ENCODE results near the gene USP35. TPM values are rescaled to one million over a fixed set of nuclear protein-coding genes. Genes with fewer than 3 reads are reported as not detected.

USP35 gene
- total RNA-seq, 4 donors from 2014 or later: 7.1 to 14.5 (median 10.6) TPM

DNA sequence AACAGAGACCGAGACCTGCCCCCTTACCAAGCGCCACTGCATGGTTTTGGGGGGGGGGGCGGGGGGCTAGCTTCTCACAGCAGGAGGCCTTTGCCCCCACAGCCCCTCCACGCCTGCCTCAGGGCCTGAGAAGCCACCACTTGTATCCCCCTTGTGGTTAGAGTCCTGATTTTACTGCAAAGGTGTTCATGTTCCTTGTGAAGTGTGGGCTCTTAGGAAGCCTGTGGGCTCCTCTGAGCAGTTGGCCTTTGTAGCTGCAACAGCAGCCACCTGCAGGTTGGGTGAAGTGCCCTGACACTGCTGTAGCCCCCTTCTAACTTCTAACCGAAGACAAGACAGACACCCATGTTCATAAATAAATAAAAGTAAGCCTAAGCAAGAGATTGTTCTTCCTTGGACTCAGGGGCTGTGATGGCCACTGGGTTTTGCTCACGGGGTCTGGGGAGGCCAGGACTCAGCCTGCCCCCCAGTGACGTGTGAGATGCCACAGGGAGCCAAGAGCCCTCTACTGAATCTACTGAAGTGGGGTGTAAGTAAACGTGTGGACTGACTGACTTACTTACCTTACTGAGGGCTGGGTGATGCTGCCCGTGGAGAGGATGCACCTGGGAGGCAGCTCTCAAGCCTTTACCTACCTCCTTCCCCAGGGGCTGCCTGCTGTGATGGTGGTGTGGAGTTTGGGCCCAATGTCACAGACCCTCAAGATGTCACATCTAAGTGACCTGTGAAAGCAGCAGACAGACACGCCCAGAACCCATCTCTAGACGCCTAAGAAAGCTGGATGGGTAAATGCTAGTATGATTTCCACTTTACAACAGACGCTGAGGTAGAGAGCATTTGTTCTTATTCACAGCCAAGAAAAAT lies 25.8 kb downstream of the USP35 start:
- Histone ChIP-seq H3K4me1 (no peaks in the 10 kb centered on the region), H3K9me3 (no peaks in the 10 kb centered on the region), H3K36me3 (peaks cover 0 to 86% of the 10 kb centered on the region in 2 donors), H3K4me3 (no peak overlapping the region), H3K27me3 (no peaks in the 10 kb centered on the region), H3K27ac (no peak overlapping the region)
- 67 to 92% methylated on average over 1 to 3 of the region's 12 CpGs for WGBS, 2 donors (ENCODE audit: low coverage in 1 of 2)
- TF ChIP-seq POLR2AphosphoS5 (IDR thresholded peaks at IDR 0.05): no peak
- TF ChIP-seq, protein P1, sequence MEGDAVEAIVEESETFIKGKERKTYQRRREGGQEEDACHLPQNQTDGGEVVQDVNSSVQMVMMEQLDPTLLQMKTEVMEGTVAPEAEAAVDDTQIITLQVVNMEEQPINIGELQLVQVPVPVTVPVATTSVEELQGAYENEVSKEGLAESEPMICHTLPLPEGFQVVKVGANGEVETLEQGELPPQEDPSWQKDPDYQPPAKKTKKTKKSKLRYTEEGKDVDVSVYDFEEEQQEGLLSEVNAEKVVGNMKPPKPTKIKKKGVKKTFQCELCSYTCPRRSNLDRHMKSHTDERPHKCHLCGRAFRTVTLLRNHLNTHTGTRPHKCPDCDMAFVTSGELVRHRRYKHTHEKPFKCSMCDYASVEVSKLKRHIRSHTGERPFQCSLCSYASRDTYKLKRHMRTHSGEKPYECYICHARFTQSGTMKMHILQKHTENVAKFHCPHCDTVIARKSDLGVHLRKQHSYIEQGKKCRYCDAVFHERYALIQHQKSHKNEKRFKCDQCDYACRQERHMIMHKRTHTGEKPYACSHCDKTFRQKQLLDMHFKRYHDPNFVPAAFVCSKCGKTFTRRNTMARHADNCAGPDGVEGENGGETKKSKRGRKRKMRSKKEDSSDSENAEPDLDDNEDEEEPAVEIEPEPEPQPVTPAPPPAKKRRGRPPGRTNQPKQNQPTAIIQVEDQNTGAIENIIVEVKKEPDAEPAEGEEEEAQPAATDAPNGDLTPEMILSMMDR (IDR thresholded peaks at IDR 0.05): no peak
- TF ChIP-seq EP300 (IDR thresholded peaks at IDR 0.05): no peak
- no peak for TF ChIP-seq POLR2A (IDR thresholded peaks at IDR 0.05)
- ATAC-seq: no peak

- H3K36me3 ChIP-seq: peaks cover 0 to 86% of the 10 kb centered on the region in 2 donors
- ATAC-seq: no peak
- 83 to 92% methylated on average over 2 of the region's 3 CpGs for WGBS, 2 donors (ENCODE audit: low coverage in 1 of 2)
These were observed 27.3 kb downstream of the USP35 start for GRCh38 chr11:78216021-78216420.

DNA sequence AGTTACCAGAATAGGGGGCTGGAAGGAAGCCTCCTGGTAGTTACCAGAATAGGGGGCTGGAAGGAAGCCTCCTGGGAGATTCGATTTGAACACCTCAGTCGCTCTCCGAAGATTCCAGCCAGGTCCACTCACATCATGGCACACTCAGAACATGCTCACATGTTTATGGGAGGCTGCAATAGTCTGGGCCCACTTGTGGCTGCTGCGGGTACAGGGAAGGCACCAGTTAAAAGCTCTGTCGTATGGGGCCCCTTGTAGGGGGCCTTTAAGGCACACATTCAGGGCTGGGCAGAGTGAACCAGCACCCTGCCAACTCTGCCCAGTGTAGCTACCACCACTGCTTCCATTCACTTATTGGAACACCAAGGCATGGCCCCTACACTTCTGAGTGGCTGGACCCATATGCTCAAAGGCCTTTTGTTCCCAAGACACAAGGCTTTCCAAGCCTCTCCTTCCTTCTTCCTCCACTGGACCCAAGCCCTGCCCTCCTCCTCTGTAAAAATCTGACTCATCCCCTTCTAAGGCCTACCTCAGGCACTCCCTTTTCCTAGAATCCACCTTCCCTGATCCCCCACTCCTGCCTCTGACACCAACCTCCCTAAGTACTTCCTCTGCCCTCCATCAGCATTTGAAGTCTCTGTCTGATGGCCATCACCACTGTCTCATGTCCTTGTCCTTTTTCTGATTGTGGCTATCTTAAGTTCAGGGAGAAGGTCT lies 28.0 kb downstream of the USP35 start:
- H3K27ac ChIP-seq: no peak overlapping the region
- no peaks in the 10 kb centered on the region for H3K4me1 ChIP-seq
- H3K27me3 ChIP-seq: no peaks in the 10 kb centered on the region
- H3K9me3 ChIP-seq: no peaks in the 10 kb centered on the region
- 91 to 100% methylated on average over 1 to 4 of the region's 5 CpGs for WGBS, 2 donors (ENCODE audit: low coverage in 1 of 2)
- H3K36me3 ChIP-seq: peaks cover 0 to 89% of the 10 kb centered on the region in 2 donors
- TF ChIP-seq EP300 (IDR thresholded peaks at IDR 0.05): no peak
- no peak for TF ChIP-seq POLR2A (IDR thresholded peaks at IDR 0.05)
- TF ChIP-seq POLR2AphosphoS5 (IDR thresholded peaks at IDR 0.05): no peak
- TF ChIP-seq, protein P1 (IDR thresholded peaks at IDR 0.05): no peak
- ATAC-seq: no peak
- H3K4me3 ChIP-seq: no peak overlapping the region

More at GRCh38 chr11:78216021-78216420, 27.3 kb downstream of the USP35 start:
- no peak for TF ChIP-seq POLR2AphosphoS5 (IDR thresholded peaks at IDR 0.05)
- no peak for TF ChIP-seq EP300 (IDR thresholded peaks at IDR 0.05)
- TF ChIP-seq, protein P1 (IDR thresholded peaks at IDR 0.05): no peak
- no peak for TF ChIP-seq POLR2A (IDR thresholded peaks at IDR 0.05)
- H3K9me3 ChIP-seq: no peaks in the 10 kb centered on the region
- H3K27ac ChIP-seq: no peak overlapping the region
- no peaks in the 10 kb centered on the region for H3K27me3 ChIP-seq
- no peak overlapping the region for H3K4me3 ChIP-seq
- H3K4me1 ChIP-seq: no peaks in the 10 kb centered on the region

DNA sequence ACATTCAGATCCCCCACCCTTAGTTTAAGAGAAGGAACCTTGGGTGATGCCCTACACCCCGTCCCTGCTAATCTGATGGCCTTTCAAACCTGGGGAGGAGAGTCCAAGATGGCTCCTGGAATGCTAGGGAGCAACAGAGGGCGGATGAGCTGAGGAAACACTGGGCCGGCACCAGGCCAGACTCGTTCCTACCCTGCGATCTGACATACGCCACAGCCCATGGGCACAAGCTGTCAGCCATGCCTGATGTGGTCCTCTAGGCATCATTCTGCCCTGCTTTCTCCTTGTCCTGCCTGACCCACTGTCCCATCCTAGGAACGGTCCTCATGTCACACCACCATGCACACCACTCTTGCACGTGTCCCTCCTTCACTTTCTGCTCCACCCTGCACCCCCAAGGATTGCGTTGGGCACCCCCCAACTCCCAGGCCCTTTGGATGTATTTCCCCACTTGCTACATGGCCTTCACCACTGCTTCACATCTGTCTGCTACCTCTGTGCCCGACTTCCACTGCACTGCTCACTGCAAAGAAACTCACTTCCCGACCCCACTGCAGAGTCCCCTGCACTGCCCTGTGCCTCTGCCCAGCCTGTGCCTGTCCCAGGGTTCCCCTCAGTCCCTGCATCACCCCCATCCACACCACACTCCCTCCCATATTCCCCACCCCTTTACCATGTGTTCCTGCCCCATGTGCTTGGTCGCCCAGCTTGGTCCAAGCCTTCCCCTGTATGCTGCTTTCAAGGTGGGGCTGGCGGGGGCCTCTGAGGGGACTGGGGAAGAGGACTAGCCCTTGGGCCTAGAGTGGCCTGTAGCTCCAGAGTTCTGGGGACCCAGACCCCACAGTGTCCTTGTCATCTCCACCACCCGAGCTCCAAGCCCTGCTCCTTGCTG lies 29.2 kb downstream of the USP35 start:
- 90% methylated on average over 4 to 6 of the region's 14 CpGs for WGBS, 2 donors (ENCODE audit: low coverage in 1 of 2)
- TF ChIP-seq POLR2AphosphoS5 (IDR thresholded peaks at IDR 0.05): no peak
- TF ChIP-seq POLR2A (IDR thresholded peaks at IDR 0.05): no peak
- TF ChIP-seq, protein P1 (IDR thresholded peaks at IDR 0.05): no peak
- TF ChIP-seq EP300 (IDR thresholded peaks at IDR 0.05): no peak

More for the DNA sequence above, 29.2 kb downstream of the USP35 start:
- Histone ChIP-seq H3K27me3 (no peaks in the 10 kb centered on the region), H3K4me3 (no peak overlapping the region), H3K4me1 (no peaks in the 10 kb centered on the region), H3K36me3 (peaks cover 0 to 99% of the 10 kb centered on the region in 2 donors), H3K9me3 (no peaks in the 10 kb centered on the region), H3K27ac (no peak overlapping the region)
- no peak for ATAC-seq
